Measurements from ENCODE around the gene ATG5. TPM values are rescaled to one million over a fixed set of nuclear protein-coding genes. Genes with fewer than 3 reads are reported as not detected.
A peak's percentile ranks its signal among the peaks of the same experiment; 100 is the strongest.
"Not testable (repeated sequence)": the region's sequence is repeated elsewhere in the genome, so short reads cannot be mapped to it uniquely, and the experiment has no call there.

Gene ATG5
- total RNA-seq, 1 experiment from 2014 or later: 51.9 TPM

GRCh38 chr6:106281088-106281487, 44.5 kb downstream of the ATG5 start:
- H3K36me3 ChIP-seq: peaks cover 5% of the 10 kb centered on the region; the same call in 1 of the 2 replicates
- H3K27me3 ChIP-seq: no peaks in the 10 kb centered on the region
- no peak for DNase-seq
- no peak overlapping the region for H3K4me3 ChIP-seq
- H3K9me3 ChIP-seq: no peaks in the 10 kb centered on the region

- H3K27me3 ChIP-seq: no peaks in the 10 kb centered on the region
- H3K4me3 ChIP-seq: no peak overlapping the region
- no peak for DNase-seq
- no peaks in the 10 kb centered on the region for H3K9me3 ChIP-seq
- peaks cover 5% of the 10 kb centered on the region; the same call in 1 of the 2 replicates for H3K36me3 ChIP-seq
These were observed 46.4 kb downstream of the ATG5 start for GRCh38 chr6:106279179-106279578.

- Histone ChIP-seq H3K4me3 (no peak overlapping the region), H3K27me3 (no peaks in the 10 kb centered on the region)
- DNase-seq: no peak
These were observed 49.9 kb downstream of the ATG5 start for GRCh38 chr6:106275692-106276091.

GRCh38 chr6:106273087-106273486, 52.5 kb downstream of the ATG5 start:
- peaks cover 4% of the 10 kb centered on the region for H3K9me3 ChIP-seq
- no peaks in the 10 kb centered on the region for H3K27me3 ChIP-seq
- no peak for DNase-seq
- H3K4me3 ChIP-seq: no peak overlapping the region
- H3K36me3 ChIP-seq: peaks cover 3% of the 10 kb centered on the region; the same call in 1 of the 2 replicates

More at GRCh38 chr6:106275692-106276091, 49.9 kb downstream of the ATG5 start:
- H3K9me3 ChIP-seq: no peaks in the 10 kb centered on the region
- H3K36me3 ChIP-seq: peaks cover 5% of the 10 kb centered on the region; the same call in 1 of the 2 replicates

- DNase-seq: no peak
These were observed 53.3 kb downstream of the ATG5 start for GRCh38 chr6:106272287-106272686.

GRCh38 chr6:106270414-106270813, 55.1 kb downstream of the ATG5 start:
- Histone ChIP-seq H3K27me3 (no peaks in the 10 kb centered on the region), H3K4me3 (no peak overlapping the region), H3K9me3 (peaks cover 12% of the 10 kb centered on the region), H3K36me3 (peaks cover 3% of the 10 kb centered on the region; the same call in 1 of the 2 replicates)
- no peak for DNase-seq

More at GRCh38 chr6:106272287-106272686, 53.3 kb downstream of the ATG5 start:
- Histone ChIP-seq H3K9me3 (peaks cover 4% of the 10 kb centered on the region), H3K27me3 (no peaks in the 10 kb centered on the region), H3K36me3 (peaks cover 3% of the 10 kb centered on the region; the same call in 1 of the 2 replicates), H3K4me3 (no peak overlapping the region)

- H3K4me3 ChIP-seq, DNase-seq, H3K36me3 ChIP-seq, H3K27me3 ChIP-seq: not testable (repeated sequence)
- peaks cover 15% of the 10 kb centered on the region for H3K9me3 ChIP-seq
These were observed 56.2 kb downstream of the ATG5 start for GRCh38 chr6:106269268-106269919.

- not testable (repeated sequence) for H3K27me3 ChIP-seq, H3K4me3 ChIP-seq, H3K36me3 ChIP-seq, DNase-seq
- H3K9me3 ChIP-seq: peaks cover 17% of the 10 kb centered on the region
These were observed 57.1 kb downstream of the ATG5 start for GRCh38 chr6:106268500-106268899.

GRCh38 chr6:106264433-106264832, 61.1 kb downstream of the ATG5 start:
- not testable (repeated sequence) for DNase-seq, H3K27me3 ChIP-seq, H3K4me3 ChIP-seq, H3K36me3 ChIP-seq
- H3K9me3 ChIP-seq: peaks cover 17% of the 10 kb centered on the region

- H3K36me3 ChIP-seq, H3K27me3 ChIP-seq, H3K9me3 ChIP-seq, H3K4me3 ChIP-seq, DNase-seq: not testable (repeated sequence)
These were observed 65.8 kb downstream of the ATG5 start for GRCh38 chr6:106259748-106260147.

GRCh38 chr6:106258726-106259125, 66.8 kb downstream of the ATG5 start:
- Histone ChIP-seq H3K4me3 (no peak overlapping the region), H3K27me3 (no peaks in the 10 kb centered on the region), H3K9me3 (no peaks in the 10 kb centered on the region), H3K36me3 (no peaks in the 10 kb centered on the region)
- DNase-seq: no peak

GRCh38 chr6:106257195-106257594, 68.4 kb downstream of the ATG5 start:
- DNase-seq: no peak
- no peaks in the 10 kb centered on the region for H3K9me3 ChIP-seq
- no peak overlapping the region for H3K4me3 ChIP-seq
- H3K27me3 ChIP-seq: no peaks in the 10 kb centered on the region
- no peaks in the 10 kb centered on the region for H3K36me3 ChIP-seq

GRCh38 chr6:106256201-106256968, 69.2 kb downstream of the ATG5 start:
- no peaks in the 10 kb centered on the region for H3K9me3 ChIP-seq
- DNase-seq: peak; percentile 42
- H3K36me3 ChIP-seq: no peaks in the 10 kb centered on the region
- no peak overlapping the region for H3K4me3 ChIP-seq
- no peaks in the 10 kb centered on the region for H3K27me3 ChIP-seq

- Histone ChIP-seq H3K27me3 (no peaks in the 10 kb centered on the region), H3K9me3 (no peaks in the 10 kb centered on the region), H3K36me3 (no peaks in the 10 kb centered on the region), H3K4me3 (no peak overlapping the region)
- no peak for DNase-seq
These were observed 70.3 kb downstream of the ATG5 start for GRCh38 chr6:106255306-106255705.

GRCh38 chr6:106254636-106255035, 70.9 kb downstream of the ATG5 start:
- DNase-seq: peak; percentile 46
- H3K36me3 ChIP-seq: no peaks in the 10 kb centered on the region
- no peaks in the 10 kb centered on the region for H3K9me3 ChIP-seq
- no peaks in the 10 kb centered on the region for H3K27me3 ChIP-seq
- no peak overlapping the region for H3K4me3 ChIP-seq

GRCh38 chr6:106253731-106254130, 71.8 kb downstream of the ATG5 start:
- no peak for DNase-seq
- H3K9me3 ChIP-seq: no peaks in the 10 kb centered on the region
- no peaks in the 10 kb centered on the region for H3K27me3 ChIP-seq
- H3K4me3 ChIP-seq: no peak overlapping the region
- no peaks in the 10 kb centered on the region for H3K36me3 ChIP-seq

GRCh38 chr6:106253172-106253571, 72.4 kb downstream of the ATG5 start:
- H3K9me3 ChIP-seq: no peaks in the 10 kb centered on the region
- no peak overlapping the region for H3K4me3 ChIP-seq
- no peaks in the 10 kb centered on the region for H3K36me3 ChIP-seq
- H3K27me3 ChIP-seq: no peaks in the 10 kb centered on the region
- DNase-seq: peak; percentile 85

- no peak for DNase-seq
- H3K27me3 ChIP-seq: no peaks in the 10 kb centered on the region
- no peak overlapping the region for H3K4me3 ChIP-seq
These were observed 72.9 kb downstream of the ATG5 start for GRCh38 chr6:106252687-106253086.

More at GRCh38 chr6:106252687-106253086, 72.9 kb downstream of the ATG5 start:
- Histone ChIP-seq H3K9me3 (no peaks in the 10 kb centered on the region), H3K36me3 (no peaks in the 10 kb centered on the region)
